K562 (cell line): Measurements from ENCODE around the gene LCNL1. TPM values are rescaled to one million over a fixed set of nuclear protein-coding genes. Genes with fewer than 3 reads are reported as not detected.

Source experiments
- CTBP1 ChIP-seq: fragments of 450-650 bp; IDR thresholded peaks from 2 replicates; pipeline ENCODE4 v1.6.1; 2016; ENCODE audit warnings: borderline replicate concordance
- JUN ChIP-seq, 2 experiments: sonication (generic) in 1 of 2; formaldehyde crosslinking in 1 of 2; IDR thresholded peaks; 2 replicates each; pipeline versions ENCODE4 v1.6.1 to v1.8.0; 2012 to 2022; ENCODE audit warnings: borderline replicate concordance in 2 of 2, mild to moderate bottlenecking in 2 of 2, improper control_type of control experiment in 1 of 2, low read depth in 1 of 2, low read length in 1 of 2, missing genetic modification reagents in 1 of 2
- PHF8 ChIP-seq: fragments of 200-600 bp; sonication (generic); IDR thresholded peaks from 2 replicates; pipeline ENCODE4 v1.6.1; 2012; ENCODE audit warnings: mixed run types, mild to moderate bottlenecking, inconsistent platforms, low read length, moderate library complexity, borderline replicate concordance
- RAD21 ChIP-seq, 2 experiments: fragments of 250-450 bp in 1 of 2; fragments of 450-650 bp in 1 of 2; sonication (Bioruptor Pico) in 1 of 2; formaldehyde crosslinking in 1 of 2; IDR thresholded peaks in 1 of 2; conservative IDR thresholded peaks in 1 of 2; 2 replicates each; pipeline versions ENCODE4 v1.4.0 to v1.8.0; 2020 to 2022; ENCODE audit warnings: mild to moderate bottlenecking in 2 of 2, moderate library complexity in 1 of 2
- RCOR1 ChIP-seq, 2 experiments: IDR thresholded peaks; 2 replicates each; pipeline ENCODE4 v1.6.1; 2012; ENCODE audit warnings: low read depth in 2 of 2, low read length in 2 of 2, borderline replicate concordance in 1 of 2, improper control_type of control experiment in 1 of 2
- TFAM ChIP-seq: fragments of 250-450 bp; sonication (Bioruptor Pico); conservative IDR thresholded peaks from 2 replicates; pipeline ENCODE4 v1.5.0; 2021; ENCODE audit warnings: mild to moderate bottlenecking, moderate library complexity
- U2AF2 ChIP-seq: fragments of 200-400 bp; formaldehyde crosslinking; optimal IDR thresholded peaks from 2 replicates; pipeline ENCODE3; 2017; ENCODE audit warnings: low read depth, mild to moderate bottlenecking, low read length
- ZNF311 ChIP-seq: fragments of 250-450 bp; sonication (Bioruptor Pico); IDR thresholded peaks from 2 replicates; pipeline ENCODE4 v1.4.0; 2020; ENCODE audit warnings: mild to moderate bottlenecking, moderate library complexity
- ZNF79 ChIP-seq: fragments of 250-450 bp; sonication (Bioruptor Pico); IDR thresholded peaks from 2 replicates; pipeline ENCODE4 v1.4.0; 2020; ENCODE audit warnings: low read depth, mild to moderate bottlenecking, moderate library complexity
- polyA plus RNA-seq, 8 experiments: library from polyadenylated mRNA; depleted of rRNA in 4 of 8; stranded (reverse) in 5 of 8; unstranded in 3 of 8; fragments of >200 nt; fragmentation: Nextera tagmentation in 2 of 8; fragmentation: Illumina TruSeq in 1 of 8; extraction: Ambion mirVana in 2 of 8; extraction: Trizol in 1 of 8; gene quantifications; 2 replicates each; pipeline versions ENCODE4 v1.2.1 to v1.2.3, GENCODE V29; 2011 to 2014; ENCODE audit warnings: inconsistent platforms in 1 of 8, missing spikeins in 1 of 8
- total RNA-seq, 7 experiments: library from RNA; depleted of rRNA in 6 of 7; stranded (reverse); fragments of >200 nt in 6 of 7; fragmentation: Illumina TruSeq in 2 of 7; extraction: Trizol in 2 of 7; gene quantifications; 2 replicates each; pipeline versions ENCODE4 v1.2.1 to v1.2.3, GENCODE V29; 2011 to 2021; ENCODE audit warnings: low replicate concordance in 1 of 7
- TF ChIP-seq, protein P1 (sequence below), 2 experiments: fragments of 450-650 bp in 1 of 2; sonication (generic) in 1 of 2; formaldehyde crosslinking in 1 of 2; IDR thresholded peaks in 1 of 2; conservative IDR thresholded peaks in 1 of 2; 2 replicates each; pipeline versions ENCODE4 v1.6.1 to v1.8.1; 2016 to 2023; ENCODE audit warnings: mild to moderate bottlenecking in 2 of 2, moderate library complexity in 2 of 2, inconsistent platforms in 1 of 2, missing genetic modification reagents in 1 of 2
- TF ChIP-seq, protein P2 (sequence below): IDR thresholded peaks from 2 replicates; pipeline ENCODE4 v1.6.1; 2011; ENCODE audit warnings: borderline replicate concordance, low read depth, mild to moderate bottlenecking, moderate library complexity, low read length; ENCODE audit not compliant: insufficient read depth, poor library complexity, severe bottlenecking
- TF ChIP-seq, protein P3 (sequence below): fragments of 450-650 bp; IDR thresholded peaks from 2 replicates; pipeline ENCODE4 v1.6.1; 2016; ENCODE audit warnings: borderline replicate concordance
- TF ChIP-seq, protein P4 (sequence below): sonication (generic); formaldehyde crosslinking; IDR thresholded peaks from 2 replicates; pipeline ENCODE4 v1.8.0; 2023; ENCODE audit warnings: mild to moderate bottlenecking, missing genetic modification reagents
- TF ChIP-seq, protein P5 (sequence below): sonication (generic); formaldehyde crosslinking; IDR thresholded peaks from 2 replicates; pipeline ENCODE4 v1.8.0; 2022; ENCODE audit warnings: missing genetic modification reagents, mild to moderate bottlenecking, moderate library complexity, borderline replicate concordance

Gene LCNL1
- total and polyA plus RNA-seq, 9 of the 15 experiments (the other 6 are each of a cell fraction or from before 2014, with no cell fraction given): 0.04 to 0.16 (median 0.04) TPM; not detected in 4

DNA sequence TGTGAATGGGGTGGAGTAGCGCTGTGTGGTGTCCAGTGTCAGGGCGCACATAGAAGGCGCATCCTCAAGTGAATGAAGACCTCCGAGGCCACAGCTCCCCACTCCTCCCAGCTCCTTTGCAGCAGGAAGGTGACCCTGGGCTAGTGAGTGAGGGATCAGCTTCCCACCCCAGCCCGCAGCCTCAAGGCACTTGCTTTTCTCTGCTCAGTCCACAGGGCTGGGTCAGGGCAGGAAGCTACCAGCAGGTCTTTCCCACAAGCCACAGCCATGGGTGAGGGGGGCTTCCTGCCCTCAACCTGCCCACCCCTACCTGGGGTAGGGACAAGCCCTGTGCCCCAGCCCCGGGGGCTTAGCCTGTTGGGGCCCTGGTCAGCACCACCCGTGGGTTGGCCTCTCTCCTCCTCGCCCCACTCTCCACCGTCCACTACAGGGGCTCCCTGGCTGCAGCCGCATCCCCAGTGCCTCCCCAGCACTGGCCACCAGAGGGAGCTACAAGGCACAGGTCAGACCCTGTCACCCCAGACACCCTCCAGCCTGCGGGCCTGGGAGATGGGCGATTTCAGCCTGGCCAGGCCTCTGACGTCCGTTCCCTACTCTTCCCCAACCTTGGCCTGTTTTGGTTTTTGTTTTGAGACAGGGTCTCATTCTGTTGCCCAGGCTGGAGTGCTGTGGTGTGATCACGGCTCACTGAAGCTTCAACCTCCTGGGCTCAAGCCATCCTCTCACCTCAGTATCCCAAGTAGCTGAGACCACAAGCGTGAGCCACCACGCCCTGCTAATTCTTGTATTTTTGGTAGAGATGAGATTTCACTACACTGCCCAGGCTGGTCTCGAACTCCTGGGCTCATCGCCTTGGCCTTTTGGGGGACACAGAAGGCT lies 46.5 kb downstream of the LCNL1 start (continued):
- TF ChIP-seq RCOR1 (IDR thresholded peaks at IDR 0.05; ENCODE audit: borderline replicate concordance in 1 of 2, low read depth in 2 of 2, low read length in 2 of 2) (peak in 1 of 2 experiments; percentile 75; a peak in 2 of 4 replicates), ZNF79 (no peak), CTBP1 (peak; percentile 51; the same call in 1 of the 2 replicates), TFAM (no peak), RAD21 (CRISPR knock-in tag; conservative IDR thresholded peaks at IDR 0.05 in 1 of 2, IDR thresholded peaks at IDR 0.05 in 1 of 2) (peak; percentile 15 to 49; a peak in 3 of 4 replicates), ZNF311 (CRISPR knock-in tag) (no peak), JUN (IDR thresholded peaks at IDR 0.05; ENCODE audit: borderline replicate concordance, low read depth, low read length) (no peak), JUN (CRISPR knock-in tag; IDR thresholded peaks at IDR 0.05; ENCODE audit: borderline replicate concordance) (0 out of 2 replicates have a peak, but pooled peaks have one; percentile 6), PHF8 (no peak), U2AF2 (no peak)
- TF ChIP-seq, protein P1, sequence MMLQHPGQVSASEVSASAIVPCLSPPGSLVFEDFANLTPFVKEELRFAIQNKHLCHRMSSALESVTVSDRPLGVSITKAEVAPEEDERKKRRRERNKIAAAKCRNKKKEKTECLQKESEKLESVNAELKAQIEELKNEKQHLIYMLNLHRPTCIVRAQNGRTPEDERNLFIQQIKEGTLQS (IDR thresholded peaks at IDR 0.05): no peak
- TF ChIP-seq, protein P1 (CRISPR knock-in tag; conservative IDR thresholded peaks at IDR 0.05): 0 out of 2 replicates have a peak, but pooled peaks have one; percentile 39
- TF ChIP-seq, protein P2, sequence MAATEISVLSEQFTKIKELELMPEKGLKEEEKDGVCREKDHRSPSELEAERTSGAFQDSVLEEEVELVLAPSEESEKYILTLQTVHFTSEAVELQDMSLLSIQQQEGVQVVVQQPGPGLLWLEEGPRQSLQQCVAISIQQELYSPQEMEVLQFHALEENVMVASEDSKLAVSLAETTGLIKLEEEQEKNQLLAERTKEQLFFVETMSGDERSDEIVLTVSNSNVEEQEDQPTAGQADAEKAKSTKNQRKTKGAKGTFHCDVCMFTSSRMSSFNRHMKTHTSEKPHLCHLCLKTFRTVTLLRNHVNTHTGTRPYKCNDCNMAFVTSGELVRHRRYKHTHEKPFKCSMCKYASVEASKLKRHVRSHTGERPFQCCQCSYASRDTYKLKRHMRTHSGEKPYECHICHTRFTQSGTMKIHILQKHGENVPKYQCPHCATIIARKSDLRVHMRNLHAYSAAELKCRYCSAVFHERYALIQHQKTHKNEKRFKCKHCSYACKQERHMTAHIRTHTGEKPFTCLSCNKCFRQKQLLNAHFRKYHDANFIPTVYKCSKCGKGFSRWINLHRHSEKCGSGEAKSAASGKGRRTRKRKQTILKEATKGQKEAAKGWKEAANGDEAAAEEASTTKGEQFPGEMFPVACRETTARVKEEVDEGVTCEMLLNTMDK: peak; percentile 34
- TF ChIP-seq, protein P3, sequence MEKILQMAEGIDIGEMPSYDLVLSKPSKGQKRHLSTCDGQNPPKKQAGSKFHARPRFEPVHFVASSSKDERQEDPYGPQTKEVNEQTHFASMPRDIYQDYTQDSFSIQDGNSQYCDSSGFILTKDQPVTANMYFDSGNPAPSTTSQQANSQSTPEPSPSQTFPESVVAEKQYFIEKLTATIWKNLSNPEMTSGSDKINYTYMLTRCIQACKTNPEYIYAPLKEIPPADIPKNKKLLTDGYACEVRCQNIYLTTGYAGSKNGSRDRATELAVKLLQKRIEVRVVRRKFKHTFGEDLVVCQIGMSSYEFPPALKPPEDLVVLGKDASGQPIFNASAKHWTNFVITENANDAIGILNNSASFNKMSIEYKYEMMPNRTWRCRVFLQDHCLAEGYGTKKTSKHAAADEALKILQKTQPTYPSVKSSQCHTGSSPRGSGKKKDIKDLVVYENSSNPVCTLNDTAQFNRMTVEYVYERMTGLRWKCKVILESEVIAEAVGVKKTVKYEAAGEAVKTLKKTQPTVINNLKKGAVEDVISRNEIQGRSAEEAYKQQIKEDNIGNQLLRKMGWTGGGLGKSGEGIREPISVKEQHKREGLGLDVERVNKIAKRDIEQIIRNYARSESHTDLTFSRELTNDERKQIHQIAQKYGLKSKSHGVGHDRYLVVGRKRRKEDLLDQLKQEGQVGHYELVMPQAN: no peak
- TF ChIP-seq, protein P4, sequence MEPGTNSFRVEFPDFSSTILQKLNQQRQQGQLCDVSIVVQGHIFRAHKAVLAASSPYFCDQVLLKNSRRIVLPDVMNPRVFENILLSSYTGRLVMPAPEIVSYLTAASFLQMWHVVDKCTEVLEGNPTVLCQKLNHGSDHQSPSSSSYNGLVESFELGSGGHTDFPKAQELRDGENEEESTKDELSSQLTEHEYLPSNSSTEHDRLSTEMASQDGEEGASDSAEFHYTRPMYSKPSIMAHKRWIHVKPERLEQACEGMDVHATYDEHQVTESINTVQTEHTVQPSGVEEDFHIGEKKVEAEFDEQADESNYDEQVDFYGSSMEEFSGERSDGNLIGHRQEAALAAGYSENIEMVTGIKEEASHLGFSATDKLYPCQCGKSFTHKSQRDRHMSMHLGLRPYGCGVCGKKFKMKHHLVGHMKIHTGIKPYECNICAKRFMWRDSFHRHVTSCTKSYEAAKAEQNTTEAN: no peak
- TF ChIP-seq, protein P5, sequence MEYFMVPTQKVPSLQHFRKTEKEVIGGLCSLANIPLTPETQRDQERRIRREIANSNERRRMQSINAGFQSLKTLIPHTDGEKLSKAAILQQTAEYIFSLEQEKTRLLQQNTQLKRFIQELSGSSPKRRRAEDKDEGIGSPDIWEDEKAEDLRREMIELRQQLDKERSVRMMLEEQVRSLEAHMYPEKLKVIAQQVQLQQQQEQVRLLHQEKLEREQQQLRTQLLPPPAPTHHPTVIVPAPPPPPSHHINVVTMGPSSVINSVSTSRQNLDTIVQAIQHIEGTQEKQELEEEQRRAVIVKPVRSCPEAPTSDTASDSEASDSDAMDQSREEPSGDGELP (CRISPR knock-in tag): peak; percentile 26; the same call in 1 of the 2 replicates
